Activated CD4-positive, alpha-beta T cell treated with anti-CD3 and anti-CD28 coated beads, Interleukin-2, amount 10 ng/mL, durations not matched to agents 24 days and 14 days (primary cell): ENCODE measurements around the gene ATG7. TPM values are rescaled to one million over a fixed set of nuclear protein-coding genes. Genes with fewer than 3 reads are reported as not detected.
"Not testable (repeated sequence)": the region's sequence is repeated elsewhere in the genome, so short reads cannot be mapped to it uniquely, and the experiment has no call there.

ENCODE experiments used
- DNase-seq: peaks from one replicate; pipeline ENCODE4 v3.0.0; 2022
- H3K27ac Mint-ChIP-seq: one replicate; pipeline ENCODE4 v1.8.0; 2022; ENCODE audit warnings: mild to moderate bottlenecking, mixed read lengths
- H3K27me3 Mint-ChIP-seq: one replicate; pipeline ENCODE4 v1.8.0; 2022; ENCODE audit warnings: mixed read lengths
- H3K36me3 Mint-ChIP-seq: one replicate; pipeline ENCODE4 v1.8.0; 2022; ENCODE audit warnings: low read depth, mild to moderate bottlenecking, mixed read lengths
- H3K4me1 Mint-ChIP-seq: one replicate; pipeline ENCODE4 v1.8.0; 2021; ENCODE audit warnings: mixed read lengths
- H3K4me3 Mint-ChIP-seq: one replicate; pipeline ENCODE4 v1.8.0; 2022; ENCODE audit warnings: mild to moderate bottlenecking, moderate library complexity, mixed read lengths
- H3K9me3 Mint-ChIP-seq: one replicate; pipeline ENCODE4 v1.8.0; 2021; ENCODE audit warnings: mixed read lengths
- intact Hi-C: fragments of 100-400 bp; cut with micrococcal nuclease; formaldehyde crosslinking; loops from one replicate; pipeline ENCODE4 v1.15.1; 2023
- total RNA-seq: library from RNA; stranded (reverse); gene quantifications from 2 replicates; pipeline ENCODE4 v1.2.3, GENCODE V29; 2022

ATG7 gene
- total RNA-seq, 1 donor from 2014 or later: 41.4 TPM

DNA sequence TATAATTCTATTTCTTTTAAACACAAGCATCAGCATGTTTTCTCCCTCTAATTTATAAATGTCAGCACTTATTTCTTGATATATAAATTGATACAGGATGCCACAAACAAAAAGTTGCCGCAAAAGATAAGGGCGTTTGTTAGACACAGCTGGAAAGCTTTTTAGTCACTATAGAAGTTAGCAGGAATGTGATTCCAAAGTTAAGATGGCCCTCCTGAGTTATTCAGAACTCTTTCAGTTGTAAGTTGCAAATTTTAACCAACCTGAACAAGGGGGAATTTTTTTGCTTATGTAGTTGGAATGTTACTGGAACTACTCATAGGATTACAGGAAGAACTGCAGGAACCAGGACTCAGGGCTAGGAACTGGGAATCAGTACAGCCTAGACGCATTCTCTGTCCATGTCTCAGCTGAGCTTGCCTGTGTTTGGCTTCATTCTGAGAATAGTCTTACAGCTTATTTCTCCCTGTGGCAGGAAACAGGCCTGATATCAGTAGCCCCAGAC is 205.3 kb downstream of the ATG7 start:
- Mint-ChIP-seq H3K27me3 (no peaks in the 10 kb centered on the region), H3K36me3 (no peaks in the 10 kb centered on the region), H3K9me3 (no peaks in the 10 kb centered on the region), H3K27ac (no peak overlapping the region), H3K4me1 (peaks cover 3% of the 10 kb centered on the region), H3K4me3 (no peak overlapping the region)
- intact Hi-C loops: no loop called here
- DNase-seq: no peak

DNA sequence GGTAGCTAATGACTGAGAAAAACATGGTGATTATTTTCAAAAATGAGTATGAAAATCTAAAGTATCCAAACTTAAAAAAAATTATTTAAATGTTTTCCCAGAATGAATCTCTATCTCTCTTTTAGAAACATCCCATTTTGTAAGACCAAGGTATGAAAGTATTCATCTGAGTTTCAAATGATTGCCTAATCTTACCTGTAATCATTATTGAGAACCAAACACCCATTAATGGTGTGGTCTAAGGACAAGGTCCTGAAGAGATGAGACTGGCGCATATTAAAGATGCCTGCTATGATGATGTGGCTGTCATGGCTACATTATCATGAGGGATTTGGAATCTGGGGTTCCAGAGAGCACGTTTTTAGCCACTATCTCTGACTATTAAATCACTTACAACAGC is 206.0 kb downstream of the ATG7 start:
- DNase-seq: no peak
- no peaks in the 10 kb centered on the region for H3K9me3 Mint-ChIP-seq
- no peaks in the 10 kb centered on the region for H3K36me3 Mint-ChIP-seq
- intact Hi-C loops: no loop called here
- H3K4me3 Mint-ChIP-seq: no peak overlapping the region
- H3K27ac Mint-ChIP-seq: no peak overlapping the region
- no peaks in the 10 kb centered on the region for H3K27me3 Mint-ChIP-seq
- peaks cover 3% of the 10 kb centered on the region for H3K4me1 Mint-ChIP-seq

DNA sequence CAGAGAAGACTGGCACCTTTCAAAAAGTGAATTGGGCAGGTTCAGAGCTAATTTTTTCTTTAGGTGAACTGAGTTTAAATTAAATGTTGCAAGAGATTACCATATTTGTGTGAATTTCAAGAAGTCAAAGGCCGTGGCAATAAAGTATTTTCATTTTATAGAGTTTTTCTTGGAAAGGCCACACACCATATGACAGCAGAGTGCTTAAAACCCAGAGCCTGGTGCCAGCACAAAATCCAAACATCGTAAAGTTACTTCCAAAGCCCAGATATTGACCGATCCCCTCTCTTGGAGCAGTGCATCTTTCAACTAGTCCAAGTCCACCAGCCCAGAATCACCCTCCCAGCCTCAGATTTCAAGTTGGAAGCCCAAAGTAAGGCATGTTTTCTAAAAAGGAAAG is 207.0 kb downstream of the ATG7 start:
- no peaks in the 10 kb centered on the region for H3K36me3 Mint-ChIP-seq
- intact Hi-C loops: no loop called here
- no peaks in the 10 kb centered on the region for H3K9me3 Mint-ChIP-seq
- no peak for DNase-seq
- peaks cover 3% of the 10 kb centered on the region for H3K4me1 Mint-ChIP-seq
- H3K27me3 Mint-ChIP-seq: no peaks in the 10 kb centered on the region
- no peak overlapping the region for H3K27ac Mint-ChIP-seq
- no peak overlapping the region for H3K4me3 Mint-ChIP-seq

DNA sequence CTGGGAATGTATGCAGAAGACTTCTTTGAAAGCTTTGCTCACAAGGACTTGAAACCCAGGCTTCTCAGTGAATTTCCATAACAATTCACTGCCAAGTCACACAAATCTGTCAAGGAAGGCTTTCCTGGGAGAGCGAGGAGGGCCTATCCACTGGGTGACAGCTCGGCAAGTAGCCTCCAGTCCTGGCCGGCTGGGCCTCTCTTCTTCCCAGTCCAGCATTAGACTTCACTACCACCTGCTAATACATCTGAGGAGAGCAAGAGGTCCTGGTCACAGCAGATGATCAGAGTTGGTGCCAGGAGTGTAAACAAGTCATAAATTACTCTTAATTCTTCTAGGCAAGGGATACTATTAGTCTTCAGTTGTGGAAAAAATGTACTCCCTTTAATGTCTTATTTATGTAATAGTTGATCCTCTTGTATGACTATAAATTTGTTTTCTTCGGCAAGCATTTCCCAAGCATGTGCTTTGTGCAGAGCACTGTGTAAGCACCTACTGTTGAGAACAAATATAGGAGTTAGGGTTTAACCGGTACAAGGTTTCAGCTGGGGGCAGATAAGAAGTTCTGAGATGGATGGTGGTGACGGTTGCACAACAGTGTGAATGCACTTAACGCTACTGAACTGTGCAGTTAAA is 208.6 kb downstream of the ATG7 start:
- Mint-ChIP-seq H3K27ac (no peak overlapping the region), H3K27me3 (no peaks in the 10 kb centered on the region), H3K9me3 (no peaks in the 10 kb centered on the region), H3K36me3 (no peaks in the 10 kb centered on the region), H3K4me1 (peaks cover 3% of the 10 kb centered on the region), H3K4me3 (no peak overlapping the region)
- no peak for DNase-seq
- intact Hi-C loops: no loop called here

DNA sequence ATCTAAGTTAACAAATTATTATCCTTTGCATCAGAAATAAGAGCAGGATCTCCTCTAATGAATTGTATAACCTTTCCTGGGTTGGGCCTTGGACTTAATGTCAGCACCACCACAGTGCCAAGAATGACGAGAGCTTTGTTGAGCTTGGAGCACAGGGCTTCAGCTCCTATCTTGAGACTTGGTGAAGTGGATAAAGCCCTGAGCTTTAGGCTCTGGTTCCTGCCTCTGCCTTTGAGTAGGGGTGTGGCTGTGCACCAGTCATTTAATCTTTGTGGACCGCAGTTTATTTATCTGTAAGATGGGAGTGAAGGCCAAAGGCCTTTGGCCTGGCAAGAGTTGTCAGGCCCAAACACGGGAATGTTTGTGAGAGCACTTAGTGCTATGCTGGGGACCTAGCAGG is 209.4 kb downstream of the ATG7 start:
- H3K36me3 Mint-ChIP-seq: no peaks in the 10 kb centered on the region
- H3K9me3 Mint-ChIP-seq: no peaks in the 10 kb centered on the region
- H3K27me3 Mint-ChIP-seq: no peaks in the 10 kb centered on the region
- H3K27ac Mint-ChIP-seq: no peak overlapping the region
- DNase-seq: no peak
- H3K4me1 Mint-ChIP-seq: peaks cover 3% of the 10 kb centered on the region
- intact Hi-C loops: no loop called here
- no peak overlapping the region for H3K4me3 Mint-ChIP-seq

DNA sequence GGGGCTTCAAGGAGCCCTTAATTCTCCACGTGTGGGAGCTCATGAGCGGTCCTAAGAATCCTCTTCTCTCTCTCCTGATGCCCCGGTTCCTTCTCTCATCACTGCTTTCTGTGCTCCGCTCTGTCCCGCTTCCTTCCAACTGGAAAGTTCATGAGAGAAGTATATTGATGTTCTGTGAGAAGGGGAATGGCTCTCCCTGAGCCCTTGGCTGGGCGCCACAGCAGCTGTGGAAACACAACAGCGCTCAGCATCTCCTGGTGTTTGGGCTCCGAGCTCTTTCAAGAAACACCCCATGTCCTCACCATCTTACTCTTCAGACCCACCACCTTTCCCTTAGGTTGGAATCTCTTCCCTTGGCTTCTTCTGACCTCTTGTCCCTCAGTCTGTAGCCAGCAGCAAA is 209.8 kb downstream of the ATG7 start:
- no peaks in the 10 kb centered on the region for H3K27me3 Mint-ChIP-seq
- H3K9me3 Mint-ChIP-seq: no peaks in the 10 kb centered on the region
- intact Hi-C loops: no loop called here
- H3K36me3 Mint-ChIP-seq: no peaks in the 10 kb centered on the region
- peaks cover 3% of the 10 kb centered on the region for H3K4me1 Mint-ChIP-seq
- no peak for DNase-seq
- no peak overlapping the region for H3K4me3 Mint-ChIP-seq
- no peak overlapping the region for H3K27ac Mint-ChIP-seq

DNA sequence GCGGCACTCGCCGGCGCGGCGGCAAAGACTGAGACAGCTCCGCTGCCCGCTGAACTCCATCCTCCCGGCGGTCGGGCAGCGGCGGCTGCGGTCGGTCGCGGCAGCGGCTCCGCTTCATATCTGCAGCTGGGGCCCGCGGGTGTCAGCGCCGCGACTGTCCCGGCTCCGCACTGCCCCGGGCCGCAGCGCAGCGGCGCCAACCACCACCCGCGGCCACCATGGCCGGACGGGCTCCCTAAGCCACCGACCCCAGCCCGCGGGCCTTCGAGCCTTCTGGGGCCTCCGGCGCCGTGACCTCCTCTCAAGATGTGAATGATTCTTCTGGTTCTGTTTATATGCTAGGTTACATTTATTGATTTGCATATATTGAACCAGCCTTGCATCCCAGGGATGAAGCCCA is 216.2 kb downstream of the ATG7 start:
- DNase-seq, H3K4me3 Mint-ChIP-seq, H3K9me3 Mint-ChIP-seq, intact Hi-C loops, H3K27me3 Mint-ChIP-seq, H3K36me3 Mint-ChIP-seq, H3K4me1 Mint-ChIP-seq, H3K27ac Mint-ChIP-seq: not testable (repeated sequence)

DNA sequence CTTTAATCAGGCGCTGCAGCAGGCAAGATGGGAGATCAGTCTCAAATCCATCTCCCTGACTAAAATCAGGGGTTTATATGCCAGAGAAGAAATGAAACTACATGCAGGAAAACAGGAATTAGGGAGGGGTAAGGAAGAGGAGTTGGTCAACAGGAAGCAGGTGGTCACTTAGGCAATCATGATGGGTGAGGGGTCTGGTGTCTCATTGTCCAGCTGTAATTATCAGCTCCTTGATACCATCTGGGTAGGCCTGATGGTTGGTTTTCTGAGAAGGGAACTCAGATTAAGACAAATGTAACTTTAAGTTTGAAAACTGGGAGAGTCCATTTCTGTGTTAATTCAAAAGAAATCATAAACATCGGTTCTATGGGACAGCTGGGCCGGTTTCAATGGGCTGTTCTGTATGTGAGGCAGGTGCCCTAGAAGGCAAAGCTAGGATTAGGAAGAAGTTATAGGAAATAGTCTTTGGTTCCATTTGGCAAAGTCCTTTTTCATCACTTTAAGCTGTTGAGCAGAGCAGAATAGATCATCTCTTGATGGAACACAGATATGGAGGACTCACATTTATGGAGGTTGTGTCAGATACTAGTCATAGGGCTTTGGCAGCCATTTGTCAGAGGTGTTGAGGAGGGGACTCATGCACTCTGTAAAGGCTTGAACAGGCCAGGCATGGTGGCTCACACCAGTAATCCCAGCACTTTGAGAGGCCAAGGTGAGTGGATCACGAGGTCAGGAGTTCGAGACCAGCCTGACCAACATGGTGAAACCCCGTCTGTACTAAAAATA is 222.1 kb downstream of the ATG7 start:
- H3K27ac Mint-ChIP-seq: no peak overlapping the region
- H3K36me3 Mint-ChIP-seq: peaks cover 9% of the 10 kb centered on the region
- intact Hi-C loops: no loop called here

DNA sequence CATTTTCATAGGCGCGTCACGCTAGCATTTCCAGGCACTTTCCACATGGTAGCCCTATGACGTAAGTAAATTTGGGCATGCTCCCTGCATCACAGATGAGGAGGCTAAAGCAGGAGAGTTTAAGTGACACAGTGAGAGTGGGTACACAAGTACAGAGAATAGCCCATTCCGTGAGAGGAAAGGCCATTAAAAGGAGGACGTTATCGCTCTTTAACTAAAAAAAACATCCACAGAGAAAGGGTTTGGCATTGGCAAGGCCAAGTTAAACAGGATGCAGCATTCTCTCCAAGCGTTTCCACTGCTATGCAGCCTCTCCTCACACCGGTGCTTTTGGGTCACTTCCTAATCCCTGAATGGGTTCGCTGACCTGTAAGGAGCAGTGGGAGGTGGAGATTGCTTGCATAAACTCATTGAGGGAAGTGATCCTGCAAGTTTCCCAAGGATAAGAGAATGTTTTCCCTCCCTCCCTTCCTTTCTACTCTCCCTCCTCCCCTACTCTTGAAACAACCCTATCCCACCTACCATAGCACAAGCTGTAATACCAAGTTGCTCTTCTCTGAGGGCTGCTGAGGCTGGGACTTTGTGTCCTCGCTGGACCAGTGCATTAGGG is 223.9 kb downstream of the ATG7 start:
- intact Hi-C loops: no loop called here
- H3K9me3 Mint-ChIP-seq: peaks cover 7% of the 10 kb centered on the region
- H3K27ac Mint-ChIP-seq: no peak overlapping the region
- H3K36me3 Mint-ChIP-seq: peaks cover 9% of the 10 kb centered on the region
- H3K27me3 Mint-ChIP-seq: no peaks in the 10 kb centered on the region
- H3K4me1 Mint-ChIP-seq: no peaks in the 10 kb centered on the region
- no peak for DNase-seq
- no peak overlapping the region for H3K4me3 Mint-ChIP-seq

More for the DNA sequence above, 222.1 kb downstream of the ATG7 start:
- Mint-ChIP-seq H3K27me3 (no peaks in the 10 kb centered on the region), H3K4me3 (no peak overlapping the region), H3K9me3 (peaks cover 10% of the 10 kb centered on the region), H3K4me1 (no peaks in the 10 kb centered on the region)
- no peak for DNase-seq

DNA sequence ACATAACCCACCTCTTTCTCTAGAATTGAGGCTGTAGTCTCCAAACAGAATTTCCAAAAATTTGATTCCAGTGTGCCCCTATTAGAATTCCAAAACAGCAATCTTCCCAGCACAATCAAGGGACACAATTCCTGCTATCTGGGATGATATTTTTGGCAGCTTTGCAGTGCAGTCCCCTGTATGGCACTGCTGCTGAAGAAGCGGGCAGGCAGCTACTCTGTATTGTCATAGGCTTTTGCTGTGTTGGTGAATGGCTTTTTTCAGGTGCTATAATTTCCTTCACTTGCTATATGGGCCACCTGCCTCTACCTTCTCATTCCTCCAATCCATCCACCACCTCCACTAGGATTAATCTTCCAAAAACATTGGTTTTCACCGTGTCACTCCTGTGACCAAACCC is 226.0 kb downstream of the ATG7 start:
- Mint-ChIP-seq H3K36me3 (peaks cover 5% of the 10 kb centered on the region), H3K4me3 (no peak overlapping the region)

DNA sequence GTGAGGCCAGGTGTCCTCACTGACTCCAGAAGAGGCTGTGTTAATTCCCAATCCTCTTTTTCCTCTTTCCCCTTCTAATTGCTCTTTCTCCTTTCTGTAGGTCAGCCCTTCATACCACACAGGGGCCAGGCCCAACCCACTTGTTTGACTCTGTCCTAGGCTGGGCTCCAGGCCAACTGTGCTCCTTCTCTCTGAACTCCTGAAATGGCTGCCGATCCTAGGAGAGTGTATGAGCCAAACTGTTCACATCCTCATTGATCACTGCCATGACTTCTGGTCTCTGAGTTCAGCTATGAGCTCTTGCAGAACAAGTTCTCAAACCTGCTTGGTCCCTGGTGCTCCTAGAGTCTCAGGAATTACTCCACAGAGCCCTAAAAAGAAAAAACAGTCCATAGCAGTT is 226.4 kb downstream of the ATG7 start:
- H3K27ac Mint-ChIP-seq: no peak overlapping the region
- intact Hi-C loops: no loop called here
- H3K9me3 Mint-ChIP-seq: peaks cover 6% of the 10 kb centered on the region
- no peaks in the 10 kb centered on the region for H3K27me3 Mint-ChIP-seq
- no peak for DNase-seq
- no peaks in the 10 kb centered on the region for H3K4me1 Mint-ChIP-seq
- peaks cover 3% of the 10 kb centered on the region for H3K36me3 Mint-ChIP-seq
- H3K4me3 Mint-ChIP-seq: no peak overlapping the region

More for the DNA sequence above, 226.0 kb downstream of the ATG7 start:
- Mint-ChIP-seq H3K9me3 (peaks cover 6% of the 10 kb centered on the region), H3K27me3 (no peaks in the 10 kb centered on the region), H3K4me1 (no peaks in the 10 kb centered on the region), H3K27ac (no peak overlapping the region)
- intact Hi-C loops: no loop called here
- no peak for DNase-seq

DNA sequence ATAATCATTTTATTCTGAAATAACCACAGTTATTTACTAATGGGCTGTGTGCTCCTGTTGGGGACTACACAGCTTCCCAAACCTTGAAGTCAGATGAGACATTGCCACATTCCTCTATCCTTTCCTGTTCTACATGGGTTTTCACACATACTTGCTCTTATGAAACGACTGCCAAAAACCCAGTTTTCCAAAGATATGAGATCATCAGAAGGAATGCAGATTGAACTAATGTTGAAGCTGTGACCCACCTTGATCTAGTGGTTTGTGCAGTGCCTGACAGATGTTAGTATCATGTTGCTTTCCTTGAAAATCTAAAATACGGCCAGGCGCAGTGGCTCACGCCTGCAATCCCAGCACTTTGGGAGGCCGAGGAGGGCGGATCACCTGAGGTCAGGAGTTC is 226.9 kb downstream of the ATG7 start:
- no peak overlapping the region for H3K27ac Mint-ChIP-seq
- H3K9me3 Mint-ChIP-seq: peaks cover 2% of the 10 kb centered on the region
- H3K27me3 Mint-ChIP-seq: no peaks in the 10 kb centered on the region
- H3K4me1 Mint-ChIP-seq: no peaks in the 10 kb centered on the region
- intact Hi-C loops: no loop called here
- no peak for DNase-seq
- peaks cover 1% of the 10 kb centered on the region for H3K36me3 Mint-ChIP-seq
- no peak overlapping the region for H3K4me3 Mint-ChIP-seq

DNA sequence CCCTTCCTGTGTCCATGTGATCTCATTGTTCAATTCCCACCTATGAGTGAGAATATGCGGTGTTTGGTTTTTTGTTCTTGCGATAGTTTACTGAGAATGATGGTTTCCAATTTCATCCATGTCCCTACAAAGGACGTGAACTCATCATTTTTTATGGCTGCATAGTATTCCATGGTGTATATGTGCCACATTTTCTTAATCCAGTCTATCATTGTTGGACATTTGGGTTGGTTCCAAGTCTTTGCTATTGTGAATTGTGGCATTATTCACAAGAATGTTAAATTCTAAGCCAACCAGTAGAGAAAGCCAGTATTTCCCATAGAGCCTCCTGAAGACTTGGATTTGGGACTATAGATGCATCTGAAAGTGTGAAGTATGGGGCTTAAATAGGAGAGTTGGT is 230.2 kb downstream of the ATG7 start:
- intact Hi-C loops, DNase-seq, H3K27ac Mint-ChIP-seq, H3K27me3 Mint-ChIP-seq, H3K4me3 Mint-ChIP-seq, H3K36me3 Mint-ChIP-seq, H3K9me3 Mint-ChIP-seq, H3K4me1 Mint-ChIP-seq: not testable (repeated sequence)

DNA sequence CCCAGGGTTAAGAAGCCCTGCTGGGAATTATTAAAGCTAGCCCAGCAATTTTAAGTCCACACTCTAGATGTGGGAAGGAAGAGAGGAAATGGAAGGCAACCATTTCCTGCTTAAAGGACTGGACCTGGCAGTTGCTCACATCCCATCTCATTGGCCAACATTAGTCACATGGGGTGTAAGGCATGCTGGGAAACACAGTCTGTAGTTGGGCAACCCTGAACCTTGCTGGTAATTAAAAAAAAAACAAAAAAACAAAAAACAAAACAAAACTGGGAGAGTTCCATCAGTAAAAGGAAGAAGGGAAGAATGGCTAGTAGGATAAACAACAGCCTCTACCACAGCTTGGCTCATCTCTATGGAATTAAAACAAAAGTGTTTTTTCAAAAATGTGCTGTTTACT is 235.5 kb downstream of the ATG7 start:
- Mint-ChIP-seq H3K4me3 (no peak overlapping the region), H3K27ac (no peak overlapping the region), H3K36me3 (no peaks in the 10 kb centered on the region), H3K27me3 (no peaks in the 10 kb centered on the region), H3K4me1 (peaks cover 2% of the 10 kb centered on the region), H3K9me3 (no peaks in the 10 kb centered on the region)
- intact Hi-C loops: no loop called here
- DNase-seq: no peak
